ENCODE measurements around the gene ADGRB3.

Gene ADGRB3

DNA sequence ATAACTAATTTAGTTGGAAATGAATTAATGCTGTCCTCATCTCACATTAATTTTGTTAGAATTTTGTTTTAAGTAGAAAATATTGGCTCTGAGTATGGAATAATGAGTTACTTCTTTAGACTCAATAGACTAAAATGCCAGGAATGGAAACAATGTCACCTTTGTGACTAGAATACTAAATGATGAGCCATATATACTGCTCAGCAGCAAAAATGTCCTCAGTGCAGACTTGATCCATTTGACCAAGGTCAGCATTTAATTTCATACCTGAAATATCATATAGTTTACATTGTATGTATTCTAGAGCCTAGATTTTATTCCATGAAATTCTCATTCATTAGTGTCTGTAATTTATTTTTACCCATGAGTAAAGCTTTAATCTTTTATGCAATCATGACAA, 217.7 kb downstream of the ADGRB3 start:
- Histone ChIP-seq H3K27ac (no peak overlapping the region), H3K9me3 (ENCODE audit: severe bottlenecking) (no peaks in the 10 kb centered on the region), H3K4me3 (ENCODE audit: low read depth, low read length) (no peak overlapping the region), H3K36me3 (no peaks in the 10 kb centered on the region), H3K27me3 (ENCODE audit: insufficient read depth, low read depth, severe bottlenecking) (no peaks in the 10 kb centered on the region)
- no peak for DNase-seq
- TF ChIP-seq CTCF (IDR thresholded peaks at IDR 0.05; ENCODE audit: low read depth, low read length): no peak

- H3K27ac ChIP-seq: no peak overlapping the region
- H3K4me3 ChIP-seq (ENCODE audit: low read depth, low read length): no peak overlapping the region
- DNase-seq: no peak
- no peaks in the 10 kb centered on the region for H3K9me3 ChIP-seq (ENCODE audit: severe bottlenecking)
- TF ChIP-seq CTCF (IDR thresholded peaks at IDR 0.05; ENCODE audit: low read depth, low read length): no peak
- H3K36me3 ChIP-seq: no peaks in the 10 kb centered on the region
- no peaks in the 10 kb centered on the region for H3K27me3 ChIP-seq (ENCODE audit: insufficient read depth, low read depth, severe bottlenecking)
These were observed 224.2 kb downstream of the ADGRB3 start for GRCh38 chr6:68859233-68859632.

DNA sequence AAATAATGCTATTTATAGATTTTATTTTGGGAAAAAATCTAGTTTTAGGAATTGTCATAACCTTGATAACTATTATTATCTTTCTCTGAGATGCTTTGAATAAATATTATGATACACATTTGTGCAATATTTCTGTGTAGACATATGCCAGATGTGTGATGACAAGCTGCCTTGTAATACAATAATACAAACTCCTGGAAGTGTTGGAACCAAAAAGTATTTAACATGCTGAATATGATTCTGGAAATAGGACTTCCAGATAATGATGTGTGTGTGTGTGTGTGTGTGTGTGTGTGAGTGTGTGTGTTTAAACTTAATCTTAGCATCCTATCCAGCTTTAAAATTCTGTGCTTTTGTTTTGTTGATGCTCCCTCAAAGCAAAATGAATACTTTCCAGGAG, 233.6 kb downstream of the ADGRB3 start:
- no peak for DNase-seq
- TF ChIP-seq CTCF (IDR thresholded peaks at IDR 0.05; ENCODE audit: low read depth, low read length): no peak
- H3K4me3 ChIP-seq (ENCODE audit: low read depth, low read length): no peak overlapping the region
- peaks cover 2% of the 10 kb centered on the region for H3K9me3 ChIP-seq (ENCODE audit: severe bottlenecking)
- no peaks in the 10 kb centered on the region for H3K36me3 ChIP-seq
- no peak overlapping the region for H3K27ac ChIP-seq
- H3K27me3 ChIP-seq (ENCODE audit: insufficient read depth, low read depth, severe bottlenecking): no peaks in the 10 kb centered on the region

- H3K36me3 ChIP-seq: no peaks in the 10 kb centered on the region
- no peaks in the 10 kb centered on the region for H3K9me3 ChIP-seq (ENCODE audit: severe bottlenecking)
- no peaks in the 10 kb centered on the region for H3K27me3 ChIP-seq (ENCODE audit: insufficient read depth, low read depth, severe bottlenecking)
- H3K27ac ChIP-seq: no peak overlapping the region
- no peak overlapping the region for H3K4me3 ChIP-seq (ENCODE audit: low read depth, low read length)
- no peak for DNase-seq
- TF ChIP-seq CTCF (IDR thresholded peaks at IDR 0.05; ENCODE audit: low read depth, low read length): no peak
These were observed 238.2 kb downstream of the ADGRB3 start for GRCh38 chr6:68873236-68873635.

DNA sequence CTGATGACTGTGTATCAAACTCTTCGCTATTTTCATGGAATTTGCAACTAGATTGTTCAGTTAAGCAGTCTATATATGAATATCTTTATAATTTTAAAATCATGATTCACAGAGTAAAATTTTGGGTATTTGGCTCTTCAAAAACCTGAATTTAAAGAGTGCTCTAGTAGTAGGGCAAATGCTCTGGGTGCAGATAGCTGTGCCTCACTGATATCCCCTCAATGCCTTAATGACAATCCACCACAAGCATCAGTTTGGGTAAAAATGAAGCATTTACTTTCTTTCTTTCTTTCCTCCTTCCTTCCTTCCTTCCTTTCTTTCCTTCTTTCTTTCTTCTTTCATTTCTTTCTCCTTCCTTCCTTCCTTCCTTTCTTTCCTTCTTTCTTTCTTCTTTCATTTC, 239.7 kb downstream of the ADGRB3 start:
- H3K27ac ChIP-seq: no peak overlapping the region
- H3K4me3 ChIP-seq (ENCODE audit: low read depth, low read length): no peak overlapping the region
- no peak for TF ChIP-seq CTCF (IDR thresholded peaks at IDR 0.05; ENCODE audit: low read depth, low read length)
- no peaks in the 10 kb centered on the region for H3K9me3 ChIP-seq (ENCODE audit: severe bottlenecking)
- no peak for DNase-seq
- H3K27me3 ChIP-seq (ENCODE audit: insufficient read depth, low read depth, severe bottlenecking): no peaks in the 10 kb centered on the region
- H3K36me3 ChIP-seq: no peaks in the 10 kb centered on the region

GRCh38 chr6:68875403-68875802, 240.3 kb downstream of the ADGRB3 start:
- no peak for TF ChIP-seq CTCF (IDR thresholded peaks at IDR 0.05; ENCODE audit: low read depth, low read length)
- H3K27me3 ChIP-seq (ENCODE audit: insufficient read depth, low read depth, severe bottlenecking): no peaks in the 10 kb centered on the region
- no peaks in the 10 kb centered on the region for H3K36me3 ChIP-seq
- DNase-seq: no peak
- no peaks in the 10 kb centered on the region for H3K9me3 ChIP-seq (ENCODE audit: severe bottlenecking)
- H3K4me3 ChIP-seq (ENCODE audit: low read depth, low read length): no peak overlapping the region
- H3K27ac ChIP-seq: no peak overlapping the region
